ENCODE measurements around the gene AQP10. TPM values are rescaled to one million over a fixed set of nuclear protein-coding genes. Genes with fewer than 3 reads are reported as not detected.
A peak's percentile ranks its signal among the peaks of the same experiment; 100 is the strongest.
"Not testable (repeated sequence)": the region's sequence is repeated elsewhere in the genome, so short reads cannot be mapped to it uniquely, and the experiment has no call there.

Gene AQP10
- 0.54 TPM for total RNA-seq

GRCh38 chr1:154320882-154321608 is at the start of gene AQP10:
Gene AQP10 (plus strand): TSS chr1:154321093. CDS start chr1:154321156, 63 bp downstream.
- DNase-seq (ENCODE audit: low read depth in 2 of 3, low spot score in 2 of 3), result peak in 2 of 3 donors; percentile 44 to 68

DNA sequence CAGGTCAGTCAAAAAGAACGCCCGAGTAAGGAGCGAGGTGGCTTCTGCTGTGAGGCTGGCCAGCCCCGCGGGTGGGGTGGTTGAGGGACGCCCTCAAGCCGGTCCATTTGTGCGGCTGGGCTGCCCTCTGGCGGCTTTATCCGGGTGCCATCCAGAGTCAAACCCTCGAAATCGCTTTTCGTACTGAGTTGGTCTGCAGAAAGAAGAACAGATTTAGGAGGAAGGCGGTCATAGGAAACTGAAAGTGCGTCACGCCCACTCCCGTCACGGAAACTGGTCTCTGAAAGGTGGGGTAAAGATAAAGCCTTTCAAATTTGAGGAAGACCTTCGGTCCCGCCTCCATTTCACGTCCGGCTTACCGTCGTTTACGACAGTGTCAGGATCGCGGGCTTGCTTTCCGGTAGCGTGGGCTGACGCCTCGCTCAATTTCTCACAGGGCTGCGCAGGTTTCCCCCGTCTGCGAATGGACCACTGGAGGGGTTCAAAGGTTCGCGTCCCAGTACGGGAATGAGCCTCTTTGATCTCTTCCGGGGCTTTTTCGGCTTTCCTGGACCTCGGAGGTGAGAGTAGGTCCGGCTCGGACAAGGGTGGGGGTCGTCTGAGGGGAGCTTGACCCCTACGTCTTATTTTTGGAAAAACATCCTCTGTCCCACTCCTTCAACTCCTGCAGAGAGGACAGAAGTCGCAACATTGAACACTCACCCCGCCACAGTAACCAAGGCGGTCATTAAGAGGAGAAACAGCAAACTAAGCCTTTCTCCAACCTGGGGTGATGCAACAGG is 48.5 kb upstream of the AQP10 start, which contains the start of gene HAX1:
TSS of gene HAX1 (plus strand) at position 413 of the 782 bp plus-strand sequence. CDS start at position 508, 95 bp downstream.
- peak; percentile 85 to 100 (median 99) for DNase-seq (ENCODE audit: low read depth in 2 of 3, low spot score in 2 of 3)

GRCh38 chr1:154272999-154273563 is 47.8 kb upstream of the AQP10 start:
- no peak for DNase-seq (ENCODE audit: low read depth in 2 of 3, low spot score in 2 of 3)

DNA sequence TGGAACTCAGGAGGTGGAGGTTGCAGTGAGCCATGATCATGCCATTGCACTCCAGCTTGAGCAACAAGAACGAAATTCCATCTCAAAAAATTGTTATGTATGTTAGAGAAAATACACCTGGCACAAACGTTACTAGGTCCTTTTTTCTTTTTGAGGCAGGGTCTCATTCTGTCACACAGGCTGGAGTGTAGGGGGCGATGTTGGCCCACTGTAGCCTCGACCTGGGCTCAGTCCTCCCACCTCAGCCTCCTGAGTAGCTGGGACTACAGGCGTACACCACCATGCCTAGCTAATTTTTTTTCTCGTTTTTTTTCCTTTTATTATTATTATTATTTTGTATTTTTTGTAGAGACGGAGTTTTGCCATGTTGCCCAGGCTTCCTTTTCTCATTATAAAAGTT is 44.1 kb upstream of the AQP10 start:
- peak in 2 of 3 donors; percentile 33 to 48 for DNase-seq (ENCODE audit: low read depth in 2 of 3, low spot score in 2 of 3)

DNA sequence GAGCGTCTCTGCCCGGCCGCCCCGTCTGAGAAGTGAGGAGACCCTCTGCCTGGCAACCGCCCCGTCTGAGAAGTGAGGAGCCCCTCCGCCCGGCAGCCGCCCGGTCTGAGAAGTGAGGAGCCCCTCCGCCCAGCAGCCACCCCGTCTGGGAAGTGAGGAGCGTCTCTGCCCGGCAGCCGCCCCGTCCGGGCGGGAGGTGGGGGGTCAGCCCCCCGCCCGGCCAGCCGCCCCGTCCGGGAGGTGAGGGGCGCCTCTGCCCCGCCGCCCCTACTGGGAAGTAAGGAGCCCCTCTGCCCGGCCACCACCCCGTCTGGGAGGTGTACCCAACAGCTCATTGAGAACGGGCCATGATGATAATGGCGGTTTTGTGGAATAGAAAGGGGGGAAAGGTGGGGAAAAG is 33.3 kb upstream of the AQP10 start:
- DNase-seq (ENCODE audit: low read depth in 2 of 3, low spot score in 2 of 3), result not testable (repeated sequence)

GRCh38 chr1:154288661-154289060 is 32.2 kb upstream of the AQP10 start:
- DNase-seq (ENCODE audit: low read depth in 2 of 3, low spot score in 2 of 3), result no peak

GRCh38 chr1:154290921-154291320 is 30.0 kb upstream of the AQP10 start:
- DNase-seq (ENCODE audit: low read depth in 2 of 3, low spot score in 2 of 3), result no peak

DNA sequence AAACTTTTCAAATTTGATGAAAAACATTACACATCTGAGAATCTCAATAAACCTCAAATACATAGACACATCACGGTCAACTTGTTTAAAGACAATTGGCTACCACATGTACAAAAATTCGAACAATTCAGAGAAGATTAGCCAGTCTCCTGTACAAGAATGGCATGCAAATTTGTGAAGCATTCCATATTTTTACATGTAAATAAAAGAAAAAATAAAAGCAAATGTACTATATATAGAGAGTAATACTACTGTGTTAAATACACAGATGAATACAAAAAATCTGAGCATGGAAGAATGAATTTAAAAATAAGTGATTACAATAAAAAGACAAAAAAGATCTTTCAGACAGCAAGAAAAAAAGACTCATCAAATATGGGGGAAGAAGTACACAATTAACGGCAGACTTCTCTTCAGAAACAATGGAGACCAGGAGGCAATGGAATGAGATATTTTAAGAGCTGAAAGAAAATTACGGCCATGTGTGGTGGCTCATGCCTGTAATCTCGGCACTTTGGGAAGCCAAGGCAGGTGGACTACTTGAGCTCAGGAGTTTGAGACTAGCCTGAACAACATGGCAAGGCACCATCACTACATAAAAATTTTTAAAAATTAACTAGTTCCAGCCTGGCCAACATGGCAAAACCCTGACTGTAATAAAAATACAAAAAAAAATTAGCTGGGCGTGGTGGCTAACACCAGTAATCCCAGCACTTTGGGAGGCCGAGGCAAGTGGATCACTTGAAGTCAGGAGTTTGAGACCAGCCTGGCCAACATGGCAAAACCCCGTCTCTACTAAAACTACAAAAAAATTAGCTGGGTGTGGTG is 25.3 kb upstream of the AQP10 start:
- DNase-seq (ENCODE audit: low read depth in 2 of 3, low spot score in 2 of 3), result peak in 1 of 3 donors; percentile 26

GRCh38 chr1:154301582-154301981 is 19.3 kb upstream of the AQP10 start:
- no peak for DNase-seq (ENCODE audit: low read depth in 2 of 3, low spot score in 2 of 3)

DNA sequence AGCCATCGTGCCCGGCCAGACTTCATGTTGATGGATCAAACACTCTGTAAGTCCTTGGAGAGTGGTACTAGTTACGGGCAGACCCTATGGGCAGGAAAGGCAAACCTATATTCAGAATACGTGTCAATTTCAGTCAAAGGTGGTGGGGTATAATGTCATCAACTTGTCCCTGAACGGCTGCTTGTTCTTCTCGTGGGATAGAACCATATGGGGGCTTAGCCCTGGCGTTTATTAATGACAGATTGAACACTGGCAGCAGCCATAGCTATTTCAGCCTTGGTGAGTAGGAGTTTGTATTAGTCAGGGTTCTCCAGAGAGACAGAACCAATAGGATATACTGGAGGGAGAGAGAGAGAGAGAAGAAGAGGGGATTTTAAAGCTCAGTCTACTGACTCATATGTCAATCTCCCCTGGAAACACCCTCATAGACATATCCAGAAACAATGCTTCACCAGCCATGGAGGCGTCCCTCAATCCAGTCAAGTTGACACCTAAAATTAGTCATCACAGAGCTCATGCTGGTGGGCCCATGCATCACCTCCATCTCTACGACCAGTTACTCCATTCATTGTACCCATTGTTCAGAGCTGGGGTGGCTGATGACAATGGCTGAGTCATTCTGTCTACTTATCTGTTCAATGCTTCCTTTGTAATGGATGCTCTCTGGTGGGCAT is 16.1 kb upstream of the AQP10 start:
- no peak for DNase-seq (ENCODE audit: low read depth in 2 of 3, low spot score in 2 of 3)

GRCh38 chr1:154306151-154306550 is 14.7 kb upstream of the AQP10 start:
- DNase-seq (ENCODE audit: low read depth in 2 of 3, low spot score in 2 of 3), result no peak

DNA sequence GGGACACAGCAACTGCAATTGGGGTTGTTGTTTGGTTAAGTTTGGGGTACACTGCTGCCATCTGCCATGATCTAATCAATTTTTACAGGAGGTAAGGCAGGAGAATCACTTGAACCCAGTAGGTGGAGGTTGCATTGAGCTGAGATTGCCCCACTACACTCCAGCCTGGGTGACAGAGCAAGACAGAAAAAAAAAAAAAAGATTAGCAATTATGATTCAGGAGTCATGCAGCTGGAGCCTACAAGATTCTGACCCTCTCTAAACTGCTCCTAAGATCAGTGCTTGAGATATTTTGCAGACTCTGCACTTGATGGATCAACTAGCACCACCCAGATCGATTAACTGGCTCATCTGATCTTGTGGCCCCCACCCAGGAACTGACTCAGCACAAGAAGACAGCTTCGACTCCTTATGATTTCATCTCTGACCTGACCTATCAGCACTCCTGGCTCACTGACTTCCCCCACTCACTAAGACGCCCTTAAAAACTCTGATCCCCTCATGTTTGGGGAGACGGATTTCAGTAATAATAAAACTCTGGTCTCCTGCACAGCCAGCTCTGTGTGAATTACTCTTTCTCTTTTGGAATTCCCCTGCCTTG is 13.1 kb upstream of the AQP10 start:
- DNase-seq (ENCODE audit: low read depth in 2 of 3, low spot score in 2 of 3), result not testable (repeated sequence)

DNA sequence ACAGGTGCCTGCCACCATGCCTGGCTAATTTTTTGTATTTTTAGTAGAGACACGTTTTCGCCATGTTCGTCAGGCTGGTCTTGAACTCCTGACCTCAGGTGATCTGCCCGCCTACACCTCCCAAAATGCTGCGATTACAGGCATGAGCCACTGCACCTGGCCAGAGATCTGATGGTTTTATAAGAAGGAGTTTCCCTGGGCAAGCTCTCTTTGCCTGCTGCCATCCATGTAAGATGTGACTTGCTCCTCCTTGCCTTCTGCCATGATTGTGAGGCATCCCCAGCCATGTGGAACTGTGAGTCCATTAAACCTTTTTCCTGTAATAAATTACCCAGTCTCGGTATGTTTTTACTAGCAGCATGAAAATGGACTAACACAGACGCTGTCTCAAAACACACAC is 11.8 kb upstream of the AQP10 start:
- not testable (repeated sequence) for DNase-seq (ENCODE audit: low read depth in 2 of 3, low spot score in 2 of 3)

GRCh38 chr1:154312229-154313065 is 8.4 kb upstream of the AQP10 start:
- not testable (repeated sequence) for DNase-seq (ENCODE audit: low read depth in 2 of 3, low spot score in 2 of 3)

DNA sequence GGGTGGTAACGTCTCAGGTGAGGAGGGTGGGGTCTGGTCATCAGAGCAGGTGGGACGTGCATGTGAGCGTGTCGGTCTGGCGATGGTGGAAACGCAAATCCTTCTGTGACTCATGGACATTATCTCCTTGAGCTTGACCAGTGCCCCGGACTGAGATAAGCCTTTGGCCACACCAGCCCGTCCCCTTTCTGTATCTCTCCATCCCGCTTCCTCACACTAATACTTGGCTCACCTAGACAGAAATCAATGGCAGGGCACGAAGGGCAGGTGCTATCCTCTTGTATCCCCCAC is 7.9 kb upstream of the AQP10 start:
- no peak for DNase-seq (ENCODE audit: low read depth in 2 of 3, low spot score in 2 of 3)

DNA sequence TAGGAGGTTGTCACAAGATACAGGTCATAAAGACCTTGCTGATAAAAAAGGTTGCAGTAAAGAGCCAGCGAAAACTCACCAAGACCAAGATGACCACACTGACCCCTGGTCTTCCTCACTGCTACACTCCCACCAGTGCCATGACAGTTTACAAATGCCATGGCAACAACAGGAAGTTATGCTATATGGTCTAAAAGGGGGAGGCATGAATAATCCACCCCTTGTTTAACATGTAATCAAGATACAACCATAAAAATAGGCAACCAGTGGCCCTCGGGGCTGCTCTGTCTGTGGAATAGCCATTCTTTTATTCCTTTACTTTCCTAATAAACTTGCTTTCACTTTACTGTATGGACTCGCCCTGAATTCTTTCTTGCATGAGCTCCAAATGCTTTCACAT is 6.7 kb upstream of the AQP10 start:
- DNase-seq (ENCODE audit: low read depth in 2 of 3, low spot score in 2 of 3), result not testable (repeated sequence)

DNA sequence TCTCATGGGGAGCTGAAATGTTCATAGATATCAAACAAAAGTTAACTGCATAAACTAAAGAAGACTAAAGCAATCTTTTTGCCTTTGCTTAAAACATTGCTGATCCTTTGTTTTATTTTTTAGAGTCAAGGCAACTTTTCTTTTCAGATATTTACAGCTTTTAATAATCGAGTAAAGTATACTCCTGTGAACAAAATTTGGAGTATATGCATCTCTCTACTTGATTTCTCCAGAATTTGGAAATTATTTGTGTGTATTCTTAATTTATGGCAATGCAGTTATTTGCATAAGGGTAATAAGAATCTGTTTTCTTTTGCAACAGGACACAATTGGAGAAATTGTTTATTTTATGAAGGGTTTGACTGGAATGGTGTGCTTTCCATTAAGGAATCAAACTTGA is 4.2 kb upstream of the AQP10 start:
- no peak for DNase-seq (ENCODE audit: low read depth in 2 of 3, low spot score in 2 of 3)

DNA sequence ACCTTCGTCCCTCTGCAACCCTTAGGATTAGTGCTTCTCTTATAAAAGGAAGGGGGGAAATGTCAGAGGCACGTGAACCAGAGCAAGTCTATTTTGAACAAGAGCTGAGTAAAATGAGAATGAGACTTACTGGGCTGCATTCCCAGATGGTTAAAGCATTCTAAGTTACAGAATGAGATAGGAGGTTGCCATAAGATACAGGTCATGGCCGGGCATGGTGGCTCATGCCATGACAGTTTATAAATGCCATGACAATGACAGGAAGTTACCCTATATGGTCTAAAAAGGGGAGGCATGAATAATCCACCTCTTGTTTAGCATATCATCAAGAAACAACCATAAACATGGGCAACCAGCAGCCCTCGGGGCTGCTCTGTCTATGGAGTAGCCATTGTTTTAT is 2.5 kb upstream of the AQP10 start:
- no peak for DNase-seq (ENCODE audit: low read depth in 2 of 3, low spot score in 2 of 3)

- DNase-seq (ENCODE audit: low read depth in 2 of 3, low spot score in 2 of 3), result not testable (repeated sequence)
These were observed 679 bp downstream of the AQP10 start for GRCh38 chr1:154321609-154321934.

All from hematopoietic multipotent progenitor cell (in vitro differentiated cells).